NCI-H1092 (cell line): ENCODE measurements around the gene ATP11C.

Experiments
- DNase-seq: peaks from one replicate; lab custom pipeline; 2025; lab: John Stamatoyannopoulos, UW

The ATP11C gene

DNA sequence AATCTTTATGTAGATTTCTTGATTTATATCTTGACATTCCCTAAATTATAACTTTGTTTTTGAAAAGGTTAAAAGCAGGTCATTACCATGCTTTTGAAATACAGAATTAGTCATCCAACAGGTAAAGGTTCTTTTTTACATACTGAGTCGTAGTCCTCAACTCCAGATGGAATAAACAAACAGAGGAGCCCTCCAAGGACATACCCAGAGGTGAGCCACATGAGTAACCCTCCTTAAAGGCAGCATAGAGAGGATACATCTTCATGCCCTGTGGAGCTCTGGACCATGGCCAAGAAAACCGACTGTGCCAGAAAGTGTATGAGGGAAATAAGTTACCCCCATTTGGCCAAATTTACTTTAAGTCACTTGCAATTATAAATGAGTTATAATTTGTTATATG lies 129.6 kb downstream of the ATP11C start:
- no peak for DNase-seq

- no peak for DNase-seq
These were observed 130.8 kb downstream of the ATP11C start for GRCh38 chrX:139802048-139802447.

DNA sequence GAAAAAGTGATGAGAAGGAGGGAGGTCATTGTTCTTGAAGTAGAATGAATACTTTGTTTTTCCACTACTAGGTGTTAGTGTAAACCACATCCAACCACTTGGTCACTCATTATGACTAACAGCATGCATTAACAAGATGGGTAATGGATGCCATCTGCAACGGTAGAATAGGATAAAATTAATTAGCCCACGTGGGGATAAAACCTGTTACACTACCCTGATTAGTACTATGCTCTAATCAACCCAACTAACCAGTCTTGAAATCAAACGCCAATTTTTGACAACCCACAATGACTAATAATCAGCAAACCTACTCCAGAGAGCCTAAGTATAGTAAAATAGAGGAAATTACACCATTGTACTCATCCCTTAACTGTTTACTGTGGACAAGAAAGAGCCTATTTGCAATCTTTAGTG lies 131.4 kb downstream of the ATP11C start:
- DNase-seq, result no peak

GRCh38 chrX:139798701-139799100 lies 134.2 kb downstream of the ATP11C start:
- DNase-seq, result no peak

DNA sequence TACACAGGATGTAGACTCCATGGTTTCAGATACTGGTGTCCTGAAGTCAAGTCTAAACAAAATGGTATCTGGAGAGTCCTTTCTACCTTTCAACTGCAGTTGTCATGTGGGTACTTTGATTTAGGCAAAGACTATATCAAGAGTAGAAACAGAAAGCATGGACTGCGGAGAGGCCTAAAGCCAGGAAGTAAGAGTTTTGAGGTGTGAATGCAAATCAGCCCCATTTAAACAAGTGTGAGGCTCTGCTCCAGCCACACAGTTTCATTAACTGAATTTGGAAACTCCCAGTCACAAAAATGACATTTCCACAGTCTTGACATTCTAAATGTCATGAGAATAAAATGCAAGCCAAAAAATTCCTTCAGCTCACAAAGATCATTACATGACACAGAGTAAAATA lies 137.7 kb downstream of the ATP11C start:
- DNase-seq, result no peak

DNA sequence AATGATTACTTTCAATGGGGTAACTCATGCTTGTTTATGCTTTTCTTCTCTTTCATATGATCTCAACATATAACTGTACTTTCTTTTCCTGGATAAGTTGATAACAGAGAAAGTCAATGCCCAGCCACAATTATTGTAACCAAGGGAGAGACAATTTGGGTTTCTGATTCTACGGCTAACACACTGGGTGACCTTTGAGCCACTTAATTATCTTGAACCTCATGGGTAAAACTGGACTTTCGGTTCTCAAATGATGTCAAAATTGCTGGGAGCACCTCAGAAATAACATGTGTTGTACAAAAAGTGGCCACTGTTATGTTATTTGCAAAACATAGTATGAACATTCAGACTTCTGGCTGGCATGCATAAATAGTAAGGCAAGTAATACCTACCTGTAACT lies 145.3 kb downstream of the ATP11C start:
- DNase-seq, result no peak

GRCh38 chrX:139784807-139785206 lies 148.0 kb downstream of the ATP11C start:
- DNase-seq, result no peak

DNA sequence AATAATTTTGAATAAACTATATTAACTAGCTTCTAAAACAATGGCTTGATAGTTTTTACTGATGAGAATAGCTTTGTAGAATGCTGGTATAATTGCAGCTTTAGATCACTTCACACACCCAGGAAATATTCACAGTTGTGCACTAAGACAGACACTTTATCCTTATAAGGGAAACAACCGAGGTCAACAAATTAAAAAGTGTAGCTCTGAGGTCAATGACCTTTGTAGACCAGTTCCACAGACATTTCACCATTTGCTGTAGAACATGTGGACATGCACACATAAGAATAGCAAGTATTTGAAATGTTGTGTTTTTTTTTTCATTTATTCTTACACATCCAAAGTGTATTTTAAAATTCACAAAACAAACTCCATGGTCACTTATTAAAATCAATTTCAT lies 148.9 kb downstream of the ATP11C start:
- no peak for DNase-seq

- DNase-seq, result no peak
These were observed 149.8 kb downstream of the ATP11C start for GRCh38 chrX:139783030-139783429.

GRCh38 chrX:139776599-139776998 lies 156.3 kb downstream of the ATP11C start:
- no peak for DNase-seq

- no peak for DNase-seq
These were observed 162.5 kb downstream of the ATP11C start for GRCh38 chrX:139770366-139770765.

- DNase-seq, result no peak
These were observed 166.3 kb downstream of the ATP11C start for GRCh38 chrX:139766545-139766983.

DNA sequence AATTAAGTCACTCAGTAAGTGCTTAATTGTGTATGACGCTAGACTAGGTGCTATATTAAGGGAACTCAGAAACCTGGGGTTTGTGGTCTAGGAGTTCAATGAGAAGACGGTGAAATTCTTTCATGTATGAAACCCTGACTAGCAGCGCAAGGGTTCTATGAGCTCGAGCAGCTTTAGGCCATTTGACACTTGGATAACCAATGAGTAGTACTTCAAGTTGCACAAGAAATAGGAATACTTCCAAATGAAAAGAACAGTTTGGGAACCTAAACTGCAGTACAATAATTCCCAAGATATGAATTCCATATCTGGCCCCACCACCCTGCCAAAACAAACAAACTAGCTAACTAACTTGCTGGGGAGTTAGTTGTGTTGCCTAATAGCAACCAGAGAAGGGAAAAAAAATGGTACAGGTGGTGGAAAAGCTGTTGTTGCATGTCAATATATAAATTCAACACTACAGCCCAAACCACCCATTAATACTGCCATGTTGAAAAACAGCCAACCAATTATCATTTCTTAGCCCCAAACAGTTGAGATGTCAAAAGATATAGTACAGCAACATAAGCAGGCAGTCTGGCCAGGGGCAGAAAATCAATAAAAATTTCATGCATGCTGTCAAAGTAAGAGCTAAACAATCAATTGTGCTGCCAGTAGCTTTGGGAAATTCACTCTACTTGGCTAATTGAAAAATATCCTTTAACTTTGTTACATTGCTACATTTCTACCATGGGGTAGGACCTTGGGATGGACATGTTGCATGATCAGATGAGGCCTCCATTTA lies 170.3 kb downstream of the ATP11C start:
- no peak for DNase-seq

DNA sequence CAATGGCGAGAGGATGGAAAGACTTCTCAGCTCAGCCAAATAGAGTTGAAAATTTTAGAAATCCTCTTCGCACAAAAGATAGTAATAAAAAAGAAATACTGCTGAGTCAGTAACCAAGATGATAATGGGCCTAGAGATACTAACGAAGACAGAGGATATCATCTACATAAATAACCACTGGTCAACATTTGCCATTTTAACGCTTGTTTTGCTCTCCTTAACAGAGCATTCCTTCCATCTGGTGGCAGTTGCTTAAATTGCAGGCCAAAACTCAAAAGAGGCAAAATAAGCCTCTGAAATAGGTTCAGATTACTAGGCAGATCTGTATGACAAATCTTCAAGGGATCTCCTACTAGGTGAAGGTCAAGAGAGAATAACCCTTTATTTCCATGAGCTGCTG lies 173.2 kb downstream of the ATP11C start:
- no peak for DNase-seq

DNA sequence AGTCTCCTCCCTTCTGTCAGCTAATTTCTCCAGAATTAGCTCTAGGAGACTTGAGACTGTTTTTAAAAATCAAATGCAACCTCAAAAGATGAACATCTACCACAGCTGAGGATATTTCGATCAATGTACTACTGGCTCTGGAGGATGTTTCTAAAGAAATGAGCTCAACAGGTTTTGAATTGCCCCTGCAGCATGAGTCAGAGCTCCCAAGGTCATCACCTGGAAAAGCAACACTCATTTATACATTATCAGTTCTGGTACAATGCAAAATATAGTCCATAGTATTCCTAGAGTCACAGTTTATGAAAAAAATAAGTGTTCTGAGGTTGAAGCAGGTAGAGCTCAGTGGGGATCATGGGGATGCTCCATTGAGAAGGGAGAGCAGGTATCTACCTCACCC lies 174.0 kb downstream of the ATP11C start:
- DNase-seq, result no peak

- DNase-seq, result no peak
These were observed 174.6 kb downstream of the ATP11C start for GRCh38 chrX:139758250-139758649.

DNA sequence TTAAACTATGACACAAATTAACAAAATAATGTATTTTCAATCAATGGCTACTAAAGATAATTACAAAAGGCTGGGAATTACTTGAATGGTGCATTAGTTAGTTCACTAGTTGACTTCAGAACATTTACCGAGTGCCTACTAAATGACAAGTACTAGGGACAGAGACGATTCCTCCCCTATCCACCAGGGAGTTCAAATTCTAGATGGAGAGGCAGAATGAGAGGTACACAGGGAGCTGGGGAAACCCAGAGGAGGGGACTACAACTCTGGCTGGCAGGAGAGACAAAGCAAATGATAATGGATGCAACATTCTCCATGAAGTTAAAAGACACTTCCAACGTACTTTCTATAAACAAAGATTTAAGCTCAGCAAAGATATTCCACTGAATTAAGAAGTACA lies 181.8 kb downstream of the ATP11C start:
- no peak for DNase-seq

DNA sequence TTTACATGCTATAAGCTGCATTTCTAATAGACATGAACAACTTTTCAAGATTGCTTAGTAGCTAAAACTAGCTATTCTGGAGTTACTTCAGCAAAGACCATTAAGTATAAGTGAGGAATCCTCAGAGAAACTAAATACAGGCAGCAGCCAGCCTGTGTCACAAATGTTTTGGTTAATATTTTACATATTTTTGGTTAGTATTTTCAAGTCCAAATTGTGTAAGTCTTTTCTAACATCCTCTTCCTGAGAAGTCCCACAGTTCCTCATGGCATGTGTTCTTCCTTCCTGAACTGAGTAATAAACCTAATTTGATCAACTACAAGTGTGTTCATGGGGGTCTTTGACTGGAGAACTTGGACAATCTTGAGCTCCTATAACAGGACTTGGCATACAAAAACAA lies 182.5 kb downstream of the ATP11C start:
- DNase-seq, result no peak

DNA sequence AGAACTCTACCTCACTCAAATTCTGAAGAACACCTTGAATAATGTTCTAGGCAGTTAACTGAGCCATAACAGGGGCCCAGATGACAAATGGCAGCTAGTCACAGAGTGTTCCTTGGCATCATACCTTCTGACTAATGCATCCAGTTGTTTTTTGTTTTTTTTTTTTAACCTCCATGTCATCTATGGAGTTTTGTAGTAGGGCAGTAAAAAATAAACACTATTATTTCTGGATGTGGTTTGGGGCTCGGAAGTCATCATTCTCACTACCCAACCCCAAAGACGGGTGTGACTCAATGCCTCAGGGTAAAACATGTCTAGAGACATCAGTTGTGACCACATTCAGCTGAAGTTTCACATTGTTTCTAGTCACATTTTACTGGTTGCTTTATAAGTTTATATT lies 193.7 kb downstream of the ATP11C start:
- no peak for DNase-seq

DNA sequence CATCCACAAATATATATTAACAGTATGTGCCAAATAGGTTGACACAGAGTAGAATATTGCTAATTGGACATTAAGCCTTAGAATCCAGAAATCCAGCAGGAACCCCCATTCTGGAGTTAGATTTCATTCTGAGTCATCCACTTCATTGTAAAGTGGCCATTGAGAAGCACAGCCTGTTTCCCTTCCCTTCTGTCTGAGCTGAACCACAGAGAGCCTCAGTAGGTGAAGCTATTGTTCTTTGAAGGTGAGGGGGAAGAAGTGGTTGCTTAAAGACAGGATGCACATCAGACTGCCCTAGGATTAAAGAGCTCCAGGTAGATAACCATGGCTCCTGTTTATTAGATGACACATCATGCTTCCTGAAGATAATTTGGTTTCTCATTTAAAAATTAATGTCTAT lies 194.3 kb downstream of the ATP11C start:
- DNase-seq, result no peak

DNA sequence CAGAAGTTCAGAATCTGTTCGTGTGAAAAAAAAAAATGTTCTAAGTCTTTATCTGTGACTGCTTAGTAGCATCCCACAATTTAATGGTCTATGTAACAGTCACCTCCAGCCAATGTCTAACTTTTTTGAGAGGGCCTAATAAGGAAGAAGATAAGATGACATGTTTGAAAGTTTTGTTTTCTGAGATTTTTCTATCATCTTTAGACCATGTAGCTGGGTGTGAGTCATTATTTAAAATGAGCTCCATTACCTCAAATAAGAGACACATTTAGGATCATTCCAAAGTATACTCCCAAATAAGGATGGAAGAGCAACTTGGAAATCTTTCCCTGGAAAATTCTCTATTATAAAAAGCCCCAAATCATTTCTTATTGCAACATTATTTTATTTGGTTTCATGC lies 196.7 kb downstream of the ATP11C start:
- DNase-seq, result no peak

- DNase-seq, result no peak
These were observed 197.9 kb downstream of the ATP11C start for GRCh38 chrX:139734996-139735395.

DNA sequence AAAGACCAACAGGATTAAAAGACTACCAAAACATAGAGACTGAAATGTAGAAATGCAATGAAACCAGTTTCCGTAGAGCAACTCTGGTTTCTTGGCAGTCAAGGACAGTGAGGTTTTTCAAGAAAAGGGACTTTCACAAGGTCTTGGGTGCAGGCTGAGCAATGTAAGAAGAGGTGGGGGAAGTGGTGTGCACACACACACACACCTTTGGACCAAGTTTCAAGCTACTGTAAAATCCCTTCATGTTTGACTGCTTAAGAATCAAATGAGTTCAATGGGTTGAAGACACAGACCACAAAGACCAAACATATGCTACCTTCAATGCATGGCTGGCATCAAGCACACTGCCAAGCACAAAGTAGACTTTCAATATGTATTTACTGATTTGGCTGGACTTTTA lies 207.1 kb downstream of the ATP11C start:
- DNase-seq, result no peak

DNA sequence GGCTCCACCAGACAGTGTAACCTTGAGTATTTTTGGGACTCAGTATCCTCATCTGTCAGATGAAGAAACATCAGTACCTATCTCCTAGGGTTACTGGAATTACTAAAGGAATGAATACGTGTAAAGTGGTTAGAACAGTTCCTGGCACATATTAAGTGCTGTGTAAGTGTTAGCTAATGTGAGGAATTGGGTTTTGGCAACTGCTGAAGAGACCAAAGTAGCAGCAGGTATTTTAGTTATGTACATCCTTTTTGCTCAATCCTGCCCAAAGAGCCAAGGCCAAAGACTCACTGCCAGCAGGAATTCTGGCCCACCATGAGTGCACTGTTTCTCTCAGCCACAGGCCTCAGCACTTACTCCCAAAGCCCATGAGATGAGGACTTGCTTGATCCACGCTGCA lies 208.2 kb downstream of the ATP11C start:
- DNase-seq, result no peak
